K562 (cell line): ENCODE data around the gene IL6R. TPM values are rescaled to one million over a fixed set of nuclear protein-coding genes. Genes with fewer than 3 reads are reported as not detected.

Experiments used
- ATAC-seq: fragments of 200-7000 bp; cut with Tn5 transposase; 3 replicates; pipeline ENCODE4 v1.9.1; 2020; ENCODE audit warnings: moderate library complexity
- BruUV-seq: library from RNA; stranded (reverse); fragments of 400-500 nt; replicated peaks from 2 replicates; lab custom pipeline; 2021; lab: Mats Ljungman, UMichigan
- CTCF ChIA-PET: fragments of 300-600 bp; formaldehyde crosslinking; extraction: SDS; loops from one replicate; lab custom pipeline; 2021; ENCODE audit warnings: low intra/inter-chr PET ratio; lab: Yijun Ruan, JAX
- POLR2A ChIA-PET: fragments of 300-600, 350-650 bp; sonication (Branson Sonifier 250); formaldehyde crosslinking; extraction: SDS; loops from one replicate; lab custom pipeline; 2021; ENCODE audit warnings: antibody characterized with exemption, inconsistent platforms; lab: Yijun Ruan, JAX
- DNase-seq, 4 experiments: peaks; one replicate each; pipeline versions ENCODE4 v3.0.0 to v3.0.0-alpha.2; 2011 to 2018; ENCODE audit warnings: low spot score in 3 of 4, mixed read lengths in 3 of 4; ENCODE audit errors: extremely low read depth in 1 of 4
- FAIRE-seq: peaks from 2 replicates; lab custom pipeline; 2011; peaks lifted over from hg19 to GRCh38; lab: Jason Lieb, UNC
- H2AFZ ChIP-seq: 2 replicates; pipeline ENCODE4 v1.6.0; 2011; ENCODE audit warnings: low read depth, low read length, control low read depth, inconsistent platforms
- H3K27ac ChIP-seq: fragments of 200-600 bp; 3 replicates; pipeline ENCODE4 v1.8.0; 2011; ENCODE audit warnings: low read depth, mild to moderate bottlenecking, control low read depth, inconsistent platforms, low read length, moderate library complexity, mixed read lengths; ENCODE audit errors: extremely low read depth
- H3K27me3 ChIP-seq, 2 experiments: fragments of 300-600 bp in 1 of 2; 2 replicates in 1 of 2; 3 replicates in 1 of 2; pipeline versions ENCODE4 v1.6.0 to v1.8.0; 2011; ENCODE audit warnings: inconsistent platforms in 2 of 2, low read length in 2 of 2, mild to moderate bottlenecking in 1 of 2, mixed read lengths in 1 of 2, moderate library complexity in 1 of 2; ENCODE audit not compliant: control insufficient read depth in 2 of 2, insufficient read depth in 2 of 2
- H3K36me3 ChIP-seq: fragments of 300-600 bp; 3 replicates; pipeline ENCODE4 v1.8.0; 2011; ENCODE audit warnings: mild to moderate bottlenecking, low read length, inconsistent platforms; ENCODE audit not compliant: control insufficient read depth, insufficient read depth
- H3K4me1 ChIP-seq, 2 experiments: fragments of 200-600 bp in 1 of 2; replicated peaks in 1 of 2; 2 replicates in 1 of 2; 3 replicates in 1 of 2; pipeline versions ENCODE4 v1.5.1 to v1.8.0; 2011; ENCODE audit warnings: inconsistent platforms in 2 of 2, low read length in 2 of 2, mild to moderate bottlenecking in 1 of 2, mixed read lengths in 1 of 2, moderate library complexity in 1 of 2; ENCODE audit not compliant: control insufficient read depth in 2 of 2, insufficient read depth in 2 of 2
- H3K4me2 ChIP-seq: 2 replicates; pipeline ENCODE4 v1.6.1; 2011; ENCODE audit warnings: low read length, control low read depth, inconsistent platforms, mixed read lengths; ENCODE audit not compliant: insufficient read depth
- H3K4me3 ChIP-seq: fragments of 200-600 bp; sonication (generic), shearing (Covaris generic); 2 replicates; pipeline ENCODE4 v1.5.1; 2016; ENCODE audit warnings: control low read depth, inconsistent platforms
- H3K79me2 ChIP-seq: fragments of 200-600 bp; 3 replicates; pipeline ENCODE4 v1.8.0; 2011; ENCODE audit warnings: low read length, inconsistent platforms; ENCODE audit not compliant: control insufficient read depth, insufficient read depth
- H3K9ac ChIP-seq, 2 experiments: 2 replicates each; pipeline versions ENCODE4 v1.6.0 to v1.6.1; 2011; ENCODE audit warnings: low read depth in 2 of 2, low read length in 2 of 2, control low read depth in 1 of 2, inconsistent platforms in 1 of 2, mild to moderate bottlenecking in 1 of 2, mixed read lengths in 1 of 2; ENCODE audit not compliant: insufficient read depth in 1 of 2
- H3K9me1 ChIP-seq: one replicate; pipeline ENCODE4 v1.6.0; 2011; ENCODE audit warnings: inconsistent platforms, mild to moderate bottlenecking, low read length, moderate library complexity; ENCODE audit not compliant: control insufficient read depth, insufficient read depth
- H3K9me3 ChIP-seq: replicated peaks from 2 replicates; pipeline ENCODE4 v1.5.1; 2011; ENCODE audit warnings: low read depth, low read length, inconsistent platforms; ENCODE audit not compliant: control insufficient read depth, insufficient read depth
- H4K20me1 ChIP-seq: replicated peaks from 2 replicates; pipeline ENCODE4 v1.6.1; 2011; ENCODE audit warnings: low read length, inconsistent platforms, mixed read lengths; ENCODE audit not compliant: control insufficient read depth, insufficient read depth
- CBX1 ChIP-seq: sonication (generic); IDR thresholded peaks from 2 replicates; pipeline ENCODE4 v1.6.1; 2016; ENCODE audit warnings: antibody characterized with exemption, low read depth, mild to moderate bottlenecking
- HDAC2 ChIP-seq: fragments of 450-650 bp; IDR thresholded peaks from 2 replicates; pipeline ENCODE4 v1.6.1; 2016; ENCODE audit warnings: mild to moderate bottlenecking
- TBP ChIP-seq: optimal IDR thresholded peaks from 2 replicates; pipeline ENCODE3; 2011; ENCODE audit warnings: low read depth, low read length, improper control_type of control experiment
- ZNF318 ChIP-seq, 2 experiments: fragments of 450-650 bp; IDR thresholded peaks; 2 replicates each; pipeline ENCODE4 v1.6.1; 2016; ENCODE audit warnings: mild to moderate bottlenecking in 2 of 2, borderline replicate concordance in 1 of 2, low read depth in 1 of 2, moderate library complexity in 1 of 2
- WGBS: fragments of 100-300 bp; shearing (Covaris generic); methylation state at CpG from one replicate; pipeline ENCODE4 v1.1.6; 2016; ENCODE audit warnings: low coverage, mixed read lengths; ENCODE audit not compliant: insufficient coverage; ENCODE audit errors: missing lambda C conversion rate; 5-methylcytosine and 5-hydroxymethylcytosine counted together
- in situ Hi-C: fragments of 300-500 bp; cut with MboI; formaldehyde crosslinking; loops from 4 replicates; pipeline ENCODE4 v1.15.0; 2018; ENCODE audit warnings: inconsistent platforms, mixed read lengths
- intact Hi-C: fragments of 100-400 bp; cut with micrococcal nuclease; formaldehyde crosslinking; loops from 2 replicates; pipeline ENCODE4 v1.14.2; 2022
- polyA plus RNA-seq, 8 experiments: library from polyadenylated mRNA; depleted of rRNA in 4 of 8; stranded (reverse) in 5 of 8; unstranded in 3 of 8; fragments of >200 nt; fragmentation: Nextera tagmentation in 2 of 8; fragmentation: Illumina TruSeq in 1 of 8; extraction: Ambion mirVana in 2 of 8; extraction: Trizol in 1 of 8; gene quantifications; 2 replicates each; pipeline versions ENCODE4 v1.2.1 to v1.2.3, GENCODE V29; 2011 to 2014; ENCODE audit warnings: inconsistent platforms in 1 of 8, missing spikeins in 1 of 8
- total RNA-seq, 7 experiments: library from RNA; depleted of rRNA in 6 of 7; stranded (reverse); fragments of >200 nt in 6 of 7; fragmentation: Illumina TruSeq in 2 of 7; extraction: Trizol in 2 of 7; gene quantifications; 2 replicates each; pipeline versions ENCODE4 v1.2.1 to v1.2.3, GENCODE V29; 2011 to 2021; ENCODE audit warnings: low replicate concordance in 1 of 7
- TF ChIP-seq, protein P1 (sequence below): fragments of 250-450 bp; sonication (Bioruptor Pico); IDR thresholded peaks from 2 replicates; pipeline ENCODE4 v1.8.0; 2022; ENCODE audit warnings: moderate library complexity, mild to moderate bottlenecking, inconsistent platforms
- TF ChIP-seq, protein P2 (sequence below): fragments of 250-450 bp; sonication (Bioruptor Pico); IDR thresholded peaks from 2 replicates; pipeline ENCODE4 v1.4.0; 2020; ENCODE audit warnings: mild to moderate bottlenecking, moderate library complexity

IL6R gene
- total and polyA plus RNA-seq, 9 of the 15 experiments (the other 6 are each of a cell fraction or from before 2014, with no cell fraction given), result 0.05 to 1.1 (median 0.11) TPM; not detected in 2

- intact Hi-C loops, result no loop called here
- FAIRE-seq (no peak), DNase-seq (no peak), ATAC-seq (no peak)
- POLR2A ChIA-PET, result interaction anchor here (0.8 to 1.2 kb wide), 4 partner anchors 9 to 90 kb away, joined by 3 read pairs; no protein-coding TSS in a partner anchor
- Histone ChIP-seq H3K79me2 (no peaks in the 10 kb centered on the region), H3K27ac (no peak overlapping the region), H3K4me2 (no peak overlapping the region), H2AFZ (no peak overlapping the region), H4K20me1 (no peaks in the 10 kb centered on the region), H3K4me3 (no peak overlapping the region), H3K36me3 (no peaks in the 10 kb centered on the region), H3K27me3 (peaks cover 23 to 52% of the 10 kb centered on the region in 2 experiments), H3K9me1 (no peaks in the 10 kb centered on the region), H3K9me3 (no peaks in the 10 kb centered on the region), H3K9ac (no peak overlapping the region), H3K4me1 (no peaks in the 10 kb centered on the region)
- in situ Hi-C loops, result no loop called here
- WGBS, result 12% methylated on average over 5 of the region's 5 CpGs
- CTCF ChIA-PET, result no interaction called here
- no TSS peak for BruUV-seq
- no peak for TF ChIP-seq HDAC2
- TF ChIP-seq ZNF318 (IDR thresholded peaks at IDR 0.05; ENCODE audit: borderline replicate concordance in 1 of 2, low read depth in 1 of 2), result no peak
- no peak for TF ChIP-seq TBP
- TF ChIP-seq, protein P1, sequence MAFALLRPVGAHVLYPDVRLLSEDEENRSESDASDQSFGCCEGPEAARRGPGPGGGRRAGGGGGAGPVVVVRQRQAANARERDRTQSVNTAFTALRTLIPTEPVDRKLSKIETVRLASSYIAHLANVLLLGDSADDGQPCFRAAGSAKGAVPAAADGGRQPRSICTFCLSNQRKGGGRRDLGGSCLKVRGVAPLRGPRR (CRISPR knock-in tag), result no peak
- TF ChIP-seq CBX1, result no peak
- TF ChIP-seq, protein P2, sequence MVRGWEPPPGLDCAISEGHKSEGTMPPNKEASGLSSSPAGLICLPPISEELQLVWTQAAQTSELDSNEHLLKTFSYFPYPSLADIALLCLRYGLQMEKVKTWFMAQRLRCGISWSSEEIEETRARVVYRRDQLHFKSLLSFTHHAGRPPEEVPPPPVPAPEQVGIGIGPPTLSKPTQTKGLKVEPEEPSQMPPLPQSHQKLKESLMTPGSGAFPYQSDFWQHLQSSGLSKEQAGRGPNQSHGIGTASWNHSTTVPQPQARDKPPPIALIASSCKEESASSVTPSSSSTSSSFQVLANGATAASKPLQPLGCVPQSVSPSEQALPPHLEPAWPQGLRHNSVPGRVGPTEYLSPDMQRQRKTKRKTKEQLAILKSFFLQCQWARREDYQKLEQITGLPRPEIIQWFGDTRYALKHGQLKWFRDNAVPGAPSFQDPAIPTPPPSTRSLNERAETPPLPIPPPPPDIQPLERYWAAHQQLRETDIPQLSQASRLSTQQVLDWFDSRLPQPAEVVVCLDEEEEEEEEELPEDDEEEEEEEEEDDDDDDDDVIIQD (CRISPR knock-in tag), result no peak
Observed at GRCh38 chr1:154454386-154455120, 49.4 kb downstream of the IL6R start.
